Retinal pigment epithelial cell (primary cell): Measurements from ENCODE around the gene COL16A1.
A peak's percentile ranks its signal among the peaks of the same experiment; 100 is the strongest.

Experiments
- DNase-seq: peaks from one replicate; pipeline ENCODE4 v3.0.0-alpha.2; 2010; ENCODE audit warnings: low read depth
- H3K4me3 ChIP-seq: 2 replicates; pipeline ENCODE4 v1.5.1; 2011; ENCODE audit warnings: mild to moderate bottlenecking, low read length, control low read depth, moderate library complexity
- TF ChIP-seq, protein P1 (sequence below): conservative IDR thresholded peaks from 2 replicates; pipeline ENCODE4 v1.5.1; 2011; ENCODE audit warnings: low read depth, low read length, control low read depth, inconsistent platforms

COL16A1 gene

GRCh38 chr1:31648641-31649357, 55.0 kb downstream of the COL16A1 start:
- H3K4me3 ChIP-seq = no peak overlapping the region
- DNase-seq = no peak
- TF ChIP-seq, protein P1, sequence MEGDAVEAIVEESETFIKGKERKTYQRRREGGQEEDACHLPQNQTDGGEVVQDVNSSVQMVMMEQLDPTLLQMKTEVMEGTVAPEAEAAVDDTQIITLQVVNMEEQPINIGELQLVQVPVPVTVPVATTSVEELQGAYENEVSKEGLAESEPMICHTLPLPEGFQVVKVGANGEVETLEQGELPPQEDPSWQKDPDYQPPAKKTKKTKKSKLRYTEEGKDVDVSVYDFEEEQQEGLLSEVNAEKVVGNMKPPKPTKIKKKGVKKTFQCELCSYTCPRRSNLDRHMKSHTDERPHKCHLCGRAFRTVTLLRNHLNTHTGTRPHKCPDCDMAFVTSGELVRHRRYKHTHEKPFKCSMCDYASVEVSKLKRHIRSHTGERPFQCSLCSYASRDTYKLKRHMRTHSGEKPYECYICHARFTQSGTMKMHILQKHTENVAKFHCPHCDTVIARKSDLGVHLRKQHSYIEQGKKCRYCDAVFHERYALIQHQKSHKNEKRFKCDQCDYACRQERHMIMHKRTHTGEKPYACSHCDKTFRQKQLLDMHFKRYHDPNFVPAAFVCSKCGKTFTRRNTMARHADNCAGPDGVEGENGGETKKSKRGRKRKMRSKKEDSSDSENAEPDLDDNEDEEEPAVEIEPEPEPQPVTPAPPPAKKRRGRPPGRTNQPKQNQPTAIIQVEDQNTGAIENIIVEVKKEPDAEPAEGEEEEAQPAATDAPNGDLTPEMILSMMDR = no peak

DNA sequence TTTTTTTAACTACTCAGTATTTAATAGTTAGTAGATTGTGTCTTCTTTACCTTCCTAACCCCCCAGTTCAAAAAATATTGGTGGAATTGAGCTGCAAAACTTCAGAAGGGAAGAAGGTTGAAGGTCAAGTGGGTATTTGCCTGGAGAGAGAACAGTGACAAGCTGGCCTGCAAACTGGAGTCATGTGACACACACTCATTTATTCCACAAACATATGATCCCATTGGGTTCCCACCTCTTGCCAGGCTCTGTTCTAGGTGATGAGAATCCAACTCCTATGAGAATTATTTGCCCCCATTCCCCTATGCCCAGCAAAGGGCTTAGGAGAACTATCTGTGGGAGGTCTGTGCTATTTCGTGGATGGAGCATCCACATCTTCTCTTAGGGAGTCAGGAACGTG, 55.6 kb downstream of the COL16A1 start:
- no peak for DNase-seq

DNA sequence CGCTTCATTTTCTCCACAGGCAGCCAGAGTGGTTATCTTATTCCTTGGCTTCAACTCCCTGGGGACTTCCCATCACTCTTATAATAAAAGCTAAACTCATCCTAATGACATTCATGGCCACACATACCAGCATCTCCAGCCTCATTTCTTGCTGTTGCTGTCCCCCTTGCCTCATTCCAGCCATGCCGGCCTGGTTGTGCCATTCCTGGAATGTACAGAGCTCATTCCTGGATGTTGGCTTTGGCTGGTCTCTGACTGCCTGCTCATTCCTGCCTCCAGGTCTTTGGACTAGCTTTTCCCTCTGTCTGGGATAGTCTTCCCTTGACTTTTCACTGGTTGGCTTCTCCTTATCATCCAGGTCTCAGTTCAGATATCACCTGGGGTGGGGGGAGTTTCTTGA, 56.7 kb downstream of the COL16A1 start:
- no peak overlapping the region for H3K4me3 ChIP-seq
- TF ChIP-seq, protein P1 = no peak
- DNase-seq = no peak

More for the DNA sequence above, 55.6 kb downstream of the COL16A1 start:
- TF ChIP-seq, protein P1 = no peak
- no peak overlapping the region for H3K4me3 ChIP-seq

DNA sequence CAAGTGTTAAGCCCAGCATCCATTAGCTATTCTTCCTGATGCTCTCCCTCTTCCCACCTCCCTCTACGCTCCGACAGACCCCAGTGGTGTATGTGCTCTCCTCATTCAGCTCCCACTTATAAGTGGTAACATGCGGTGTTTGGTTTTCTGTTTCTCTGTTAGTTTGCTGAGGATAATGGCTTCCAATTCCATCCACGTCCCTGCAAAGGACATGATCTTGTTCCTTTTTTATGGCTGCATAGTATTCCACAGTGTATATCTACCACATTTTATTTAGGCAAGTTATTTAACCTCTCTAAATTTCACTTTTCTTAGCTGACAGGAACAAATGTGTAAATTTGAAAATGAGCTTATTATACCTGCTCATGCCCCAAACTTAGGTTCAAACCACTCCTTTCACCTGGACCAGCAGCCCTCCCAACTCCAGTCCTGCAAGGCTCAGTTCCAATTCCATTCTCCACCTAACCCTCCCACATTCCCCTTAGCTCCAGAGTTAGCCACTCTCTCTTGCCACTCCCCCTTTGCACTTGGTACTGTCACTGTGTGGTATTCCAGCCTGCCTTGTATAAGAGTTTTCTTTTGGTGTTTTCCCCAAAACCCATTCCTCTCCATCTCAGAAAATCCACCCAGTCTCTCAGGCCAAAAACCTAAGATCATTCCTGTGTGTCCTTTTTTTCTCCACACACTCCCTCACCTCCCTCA, 57.4 kb downstream of the COL16A1 start:
- H3K4me3 ChIP-seq = no peak overlapping the region
- DNase-seq = no peak
- TF ChIP-seq, protein P1 = no peak

GRCh38 chr1:31645274-31645568, 58.6 kb downstream of the COL16A1 start:
- DNase-seq = no peak
- TF ChIP-seq, protein P1 = no peak
- peak overlapping the region; percentile 94 for H3K4me3 ChIP-seq

DNA sequence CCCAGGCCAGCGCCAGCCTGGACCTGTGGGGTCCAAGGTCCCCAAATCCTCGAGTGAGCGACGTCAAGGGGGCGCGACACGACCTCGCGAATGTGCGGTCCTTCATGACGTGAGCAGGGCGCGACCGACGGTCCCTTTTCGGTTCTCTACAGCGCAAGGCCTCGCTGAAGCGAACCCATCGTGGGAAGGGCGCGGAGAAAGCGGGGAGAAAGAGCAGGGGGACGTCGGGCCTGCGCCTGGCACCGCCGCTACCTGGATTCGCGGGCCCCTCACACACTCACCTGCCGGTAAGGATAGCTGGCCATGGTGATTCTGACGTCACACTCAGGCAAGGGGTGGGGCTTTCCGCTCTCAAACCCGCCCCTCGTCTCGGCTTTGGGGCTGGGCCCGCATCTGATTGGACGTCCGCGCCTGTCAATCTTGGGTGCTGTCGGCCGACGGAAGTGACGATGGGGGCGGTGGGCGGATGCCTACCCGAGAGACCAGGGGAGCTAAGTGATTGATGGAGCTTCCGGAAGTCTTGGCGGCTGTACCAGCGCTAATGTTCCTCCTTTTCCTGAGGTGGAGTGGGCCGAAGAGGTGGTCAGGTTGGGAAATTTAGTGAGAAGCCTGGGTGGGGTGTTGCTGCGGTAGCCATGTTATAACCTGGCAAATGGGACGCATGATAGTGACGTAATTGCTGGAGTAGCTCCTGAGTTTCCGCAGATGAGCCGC, 59.1 kb downstream of the COL16A1 start, which contains the start of gene PEF1:
PEF1 (minus strand) TSS at position 317 of the 714 bp plus-strand sequence; CDS start at position 305, 12 bp downstream.
- peak; percentile 90 for DNase-seq
- peak within 1 kb of the TSS; percentile 94 for H3K4me3 ChIP-seq
- TF ChIP-seq, protein P1 = no peak
